Spleen (tissue), 7 donors: Measurements from ENCODE around the gene ITSN1.

Source experiments
- CTCF ChIP-seq, 11 experiments: fragments of 200-600 bp in 7 of 11; fragments of 450-650 bp in 4 of 11; sonication (generic) in 4 of 11; IDR thresholded peaks in 8 of 11; conservative IDR thresholded peaks in 3 of 11; 1 replicate in 7 of 11; 2 replicates in 4 of 11; pipeline versions ENCODE4 v1.4.0 to v1.8.0; 2016 to 2021; ENCODE audit warnings: antibody characterized with exemption in 11 of 11, inconsistent platforms in 4 of 11, mild to moderate bottlenecking in 1 of 11
- POLR2A ChIP-seq, 3 donors: fragments of 450-650 bp; IDR thresholded peaks; one replicate each; pipeline ENCODE4 v1.5.1; 2017; ENCODE audit warnings: antibody characterized with exemption in 3 of 3, mild to moderate bottlenecking in 1 of 3
- POLR2AphosphoS5 ChIP-seq, 3 donors: sonication (generic); formaldehyde crosslinking; IDR thresholded peaks; one replicate each; pipeline ENCODE4 v1.5.1; 2017; ENCODE audit warnings: antibody characterized with exemption in 3 of 3
- donor health status: DM: no; HTN: no; CAD: no; lungs with moderate emphysema.
- donor health status: DM: no; HTN: no; CAD: no.
- donor health status: DM: no; HTN: no; CAD: no.

GRCh38 chr21:33789697-33790096, 147.4 kb downstream of the ITSN1 start:
- no peak for TF ChIP-seq CTCF (IDR thresholded peaks at IDR 0.05 in 8 of 11, conservative IDR thresholded peaks at IDR 0.05 in 3 of 11)
- no peak for TF ChIP-seq POLR2A (IDR thresholded peaks at IDR 0.05)
- TF ChIP-seq POLR2AphosphoS5 (IDR thresholded peaks at IDR 0.05) = no peak
